Common myeloid progenitor, CD34-positive (primary cell): Measurements from ENCODE around the gene MBTPS1. TPM values are rescaled to one million over a fixed set of nuclear protein-coding genes. Genes with fewer than 3 reads are reported as not detected.

Source experiments
- CTCF ChIA-PET: fragments of 350-600 bp; sonication (Branson Sonifier 250); formaldehyde crosslinking; loops from one replicate; lab custom pipeline; 2021; ENCODE audit warnings: antibody characterized with exemption; lab: Charles Lee
- POLR2A ChIA-PET: fragments of 350-600 bp; sonication (Branson Sonifier 250); formaldehyde crosslinking; loops from one replicate; lab custom pipeline; 2021; ENCODE audit warnings: antibody characterized with exemption; lab: Charles Lee
- DNase-seq, 3 donors: peaks; one replicate each; pipeline versions ENCODE4 v3.0.0 to v3.0.0-alpha.2; 2013
- H3K27ac ChIP-seq, 2 experiments: 1 replicate in 1 of 2; 2 replicates in 1 of 2; pipeline ENCODE4 v1.7.0; 2013; ENCODE audit warnings: inconsistent platforms in 2 of 2, low read length in 2 of 2, mild to moderate bottlenecking in 2 of 2, low read depth in 1 of 2, moderate library complexity in 1 of 2; ENCODE audit not compliant: severe bottlenecking in 2 of 2, insufficient read depth in 1 of 2, poor library complexity in 1 of 2
- H3K27me3 ChIP-seq, 5 experiments: replicated peaks in 2 of 5; 1 replicate in 3 of 5; 2 replicates in 2 of 5; pipeline versions ENCODE4 v1.6.1 to v1.7.0; 2013; ENCODE audit warnings: low read length in 4 of 5, mild to moderate bottlenecking in 2 of 5, moderate library complexity in 2 of 5, inconsistent platforms in 1 of 5; ENCODE audit not compliant: insufficient read depth in 5 of 5, control insufficient read depth in 4 of 5
- H3K36me3 ChIP-seq, 4 experiments: 1 replicate in 2 of 4; 2 replicates in 2 of 4; pipeline versions ENCODE4 v1.6.1 to v1.7.0; 2013; ENCODE audit warnings: low read length in 3 of 4, control low read depth in 1 of 4, mild to moderate bottlenecking in 1 of 4; ENCODE audit not compliant: control insufficient read depth in 4 of 4, insufficient read depth in 4 of 4
- H3K4me1 ChIP-seq, 4 experiments: 1 replicate in 3 of 4; 2 replicates in 1 of 4; pipeline versions ENCODE4 v1.6.1 to v1.7.1; 2013; ENCODE audit warnings: low read length in 3 of 4, mild to moderate bottlenecking in 3 of 4, control low read depth in 1 of 4, inconsistent platforms in 1 of 4, moderate library complexity in 1 of 4; ENCODE audit not compliant: control insufficient read depth in 4 of 4, insufficient read depth in 4 of 4; ENCODE audit errors: control extremely low read depth in 1 of 4
- H3K4me3 ChIP-seq, 7 experiments: 1 replicate in 4 of 7; 2 replicates in 3 of 7; pipeline versions ENCODE4 v1.5.1 to v1.7.0; 2013; ENCODE audit warnings: mild to moderate bottlenecking in 7 of 7, low read length in 6 of 7, moderate library complexity in 6 of 7, inconsistent platforms in 2 of 7, low read depth in 2 of 7, control low read depth in 1 of 7; ENCODE audit not compliant: insufficient read depth in 4 of 7, control insufficient read depth in 1 of 7; ENCODE audit errors: extremely low read depth in 1 of 7
- H3K9me3 ChIP-seq, 5 experiments: 1 replicate in 4 of 5; 2 replicates in 1 of 5; pipeline versions ENCODE4 v1.6.1 to v1.7.1; 2013; ENCODE audit warnings: low read length in 4 of 5, mild to moderate bottlenecking in 2 of 5, inconsistent platforms in 1 of 5, low read depth in 1 of 5, moderate library complexity in 1 of 5; ENCODE audit not compliant: control insufficient read depth in 4 of 5, insufficient read depth in 2 of 5; ENCODE audit errors: control extremely low read depth in 1 of 5
- WGBS: methylation state at CpG from one replicate; pipeline ENCODE4 v1.1.5; 2013; ENCODE audit not compliant: insufficient coverage; 5-methylcytosine and 5-hydroxymethylcytosine counted together
- polyA plus RNA-seq: library from polyadenylated mRNA; unstranded; fragments of 120-200 nt; gene quantifications from one replicate; pipeline ENCODE4 v1.2.1, GENCODE V29; 2013

MBTPS1 gene
- 46.8 TPM for polyA plus RNA-seq

DNA sequence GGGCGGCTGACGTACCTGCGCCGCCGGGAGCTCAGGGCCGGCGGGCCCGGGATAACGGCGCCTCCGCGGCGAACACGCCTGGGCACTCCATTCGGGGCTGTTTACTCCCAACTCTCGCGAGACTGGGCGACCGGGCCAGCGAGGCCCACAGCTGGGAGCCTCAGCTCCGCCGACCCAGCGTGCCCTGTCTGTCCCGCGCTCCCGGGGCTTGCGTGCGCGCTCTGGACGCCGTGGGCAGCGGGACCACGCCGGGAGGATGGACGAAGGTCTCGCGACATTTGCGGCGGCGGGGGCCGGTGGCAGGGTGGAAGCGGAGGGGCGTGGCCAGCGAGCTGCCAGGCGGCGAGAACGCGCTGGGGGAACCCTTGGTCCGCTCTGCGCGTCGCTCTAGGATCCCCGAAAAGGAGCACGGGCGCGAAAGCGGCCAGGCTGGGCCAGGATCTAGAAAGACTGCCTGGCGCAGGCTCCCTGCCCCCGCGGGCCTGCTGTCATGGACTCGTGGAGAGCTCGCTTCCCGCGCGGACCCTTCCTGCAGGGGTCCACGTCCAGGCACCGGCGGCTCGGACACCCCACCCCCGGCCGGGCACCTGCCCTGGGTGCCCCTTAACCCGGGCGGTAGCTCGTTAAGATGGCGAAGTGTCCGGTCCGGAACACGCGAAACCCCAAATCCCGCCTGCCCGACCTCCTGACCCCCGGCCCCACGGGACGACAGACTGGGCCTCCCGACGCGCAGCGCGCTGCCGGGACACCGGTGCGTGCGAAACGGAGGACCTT is at the start of gene MBTPS1:
TSS of gene MBTPS1 (minus strand) at position 223 of the 774 bp plus-strand sequence. CDS start 15,159 bp downstream, outside the sequence.
- Histone ChIP-seq H3K27ac (peak within 1 kb of the TSS; percentile 83 to 93), H3K4me3 (peak within 1 kb of the TSS; percentile 71 to 94 (median 89)), H3K4me1 (peaks cover 8 to 31% (median 21%) of the 10 kb centered on the region in 4 experiments), H3K36me3 (peaks cover 0 to 2% (median 0%) of the 10 kb centered on the region in 4 experiments), H3K27me3 (peaks cover 0 to 5% (median 3%) of the 10 kb centered on the region in 5 experiments), H3K9me3 (no peaks in the 10 kb centered on the region)
- DNase-seq = peak; percentile 97 to 98 (median 98)
- WGBS = under 1% methylated on average over 88 of the region's 94 CpGs
- ChIA-PET POLR2A (interaction anchor here (0.8 to 1.3 kb wide), 3 partner anchors 12 to 61 kb away, joined by 3 to 5 read pairs (median 3); no protein-coding TSS in a partner anchor), CTCF (interaction anchor here (0.6 to 2.7 kb wide), 13 partner anchors 15 to 85 kb away, joined by 3 to 19 read pairs (median 4); partner anchors contain the start of gene TAF1C)

DNA sequence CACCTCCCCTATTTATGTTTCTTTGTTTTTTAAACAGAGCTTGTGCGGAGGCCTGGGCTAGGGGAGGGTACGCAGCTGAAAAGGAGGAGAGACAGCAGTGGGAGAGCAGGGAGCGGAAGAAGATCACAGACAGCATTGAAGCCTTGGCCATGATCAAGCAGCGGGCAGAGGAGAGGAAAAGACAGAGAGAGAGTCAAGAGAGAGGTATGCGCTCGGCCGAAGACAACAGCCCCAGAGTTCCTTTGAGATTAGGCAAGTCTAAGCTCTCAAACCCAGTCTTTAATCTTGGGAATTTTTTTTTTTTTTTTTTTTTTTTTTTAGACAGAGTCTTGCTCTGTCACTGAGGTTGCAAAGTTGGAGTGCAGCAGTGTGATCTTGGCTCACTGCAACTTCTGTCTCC is 49.0 kb upstream of the MBTPS1 start:
- H3K4me3 ChIP-seq = no peak overlapping the region
- DNase-seq = no peak
- POLR2A ChIA-PET = interaction anchor here (0.6 kb wide), 1 partner anchor 13 kb away, joined by 3 read pairs; no protein-coding TSS in a partner anchor
- CTCF ChIA-PET = interaction anchor here (1.1 kb wide), 1 partner anchor 209 kb away, joined by 3 read pairs; no protein-coding TSS in a partner anchor
- no peak overlapping the region for H3K27ac ChIP-seq
- no peaks in the 10 kb centered on the region for H3K36me3 ChIP-seq
- no peaks in the 10 kb centered on the region for H3K4me1 ChIP-seq
- 89% methylated on average over 3 of the region's 7 CpGs for WGBS
- peaks cover 4 to 49% (median 13%) of the 10 kb centered on the region in 5 experiments for H3K27me3 ChIP-seq
- no peaks in the 10 kb centered on the region for H3K9me3 ChIP-seq

GRCh38 chr16:84161801-84162200 is 45.1 kb upstream of the MBTPS1 start:
- Histone ChIP-seq H3K36me3 (no peaks in the 10 kb centered on the region), H3K4me3 (no peak overlapping the region), H3K27ac (no peak overlapping the region), H3K27me3 (peaks cover 4 to 67% (median 19%) of the 10 kb centered on the region in 5 experiments), H3K4me1 (no peaks in the 10 kb centered on the region), H3K9me3 (no peaks in the 10 kb centered on the region)
- DNase-seq = no peak
- CTCF ChIA-PET = interaction anchor here (1.2 kb wide), 1 partner anchor 12 kb away, joined by 3 read pairs; no protein-coding TSS in a partner anchor
- WGBS = 63% methylated on average over 3 of the region's 3 CpGs
- POLR2A ChIA-PET = interaction anchor here (0.8 kb wide), 1 partner anchor 10 kb away, joined by 3 read pairs; no protein-coding TSS in a partner anchor

- WGBS = 88% methylated on average over 7 of the region's 10 CpGs
- H3K27ac ChIP-seq = no peak overlapping the region
- no peaks in the 10 kb centered on the region for H3K9me3 ChIP-seq
- no peaks in the 10 kb centered on the region for H3K36me3 ChIP-seq
- POLR2A ChIA-PET = interaction anchor here (0.8 to 1.0 kb wide), 2 partner anchors 9 to 44 kb away, joined by 3 read pairs; partner anchors contain the start of gene MBTPS1
- no peak for DNase-seq
- no peaks in the 10 kb centered on the region for H3K4me1 ChIP-seq
- CTCF ChIA-PET = no interaction called here
- no peak overlapping the region for H3K4me3 ChIP-seq
- peaks cover 4 to 67% (median 19%) of the 10 kb centered on the region in 5 experiments for H3K27me3 ChIP-seq
Observed at GRCh38 chr16:84161037-84161436, 44.3 kb upstream of the MBTPS1 start.

DNA sequence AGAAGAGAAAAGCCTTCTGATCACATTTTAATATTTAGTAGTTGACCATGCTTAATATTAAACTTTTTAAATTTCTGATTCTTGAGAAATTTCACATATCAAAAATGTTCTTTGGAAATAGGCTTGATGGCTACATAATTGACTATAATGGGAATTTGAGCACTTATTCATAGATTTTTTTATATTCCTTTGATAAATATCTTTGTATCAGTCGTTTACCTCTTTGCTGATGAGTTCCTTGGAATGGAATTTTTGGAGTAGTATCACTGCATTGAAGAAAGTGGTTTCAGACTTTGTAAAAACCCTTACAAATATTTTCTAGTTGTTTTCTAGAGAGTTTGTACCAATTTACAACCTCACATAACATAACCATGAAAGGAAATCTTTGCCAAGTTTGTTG is 43.1 kb upstream of the MBTPS1 start:
- WGBS = no CpG with 5 or more reads among the region's 1 CpG
- ChIA-PET POLR2A (no interaction called here), CTCF (no interaction called here)
- H3K27ac ChIP-seq = no peak overlapping the region
- H3K4me3 ChIP-seq = no peak overlapping the region
- DNase-seq = no peak
- H3K27me3 ChIP-seq = peaks cover 4 to 70% (median 18%) of the 10 kb centered on the region in 5 experiments
- no peaks in the 10 kb centered on the region for H3K9me3 ChIP-seq
- H3K4me1 ChIP-seq = no peaks in the 10 kb centered on the region
- H3K36me3 ChIP-seq = no peaks in the 10 kb centered on the region

DNA sequence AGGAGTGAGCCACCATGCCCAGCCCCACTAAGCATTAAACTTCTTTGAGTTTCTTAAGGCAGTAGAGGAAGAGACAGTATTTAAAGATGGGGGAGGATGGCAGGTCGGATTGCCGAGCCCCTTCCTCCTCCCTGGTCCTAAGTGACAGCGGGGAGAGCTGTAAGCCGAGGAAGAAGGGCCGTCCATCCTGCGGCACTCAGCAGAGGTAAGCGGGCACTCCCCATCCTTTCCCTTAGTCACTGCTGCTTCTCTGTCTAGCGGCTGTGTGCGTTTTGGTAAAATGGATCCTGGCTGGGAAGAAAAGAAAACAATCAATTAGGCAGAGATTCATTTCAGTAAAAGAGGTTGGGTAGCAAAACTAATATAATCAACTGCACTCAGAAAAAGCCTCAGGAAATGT is 42.3 kb upstream of the MBTPS1 start:
- Histone ChIP-seq H3K36me3 (no peaks in the 10 kb centered on the region), H3K9me3 (no peaks in the 10 kb centered on the region), H3K4me1 (no peaks in the 10 kb centered on the region), H3K27ac (no peak overlapping the region), H3K4me3 (no peak overlapping the region), H3K27me3 (peaks cover 0 to 68% (median 14%) of the 10 kb centered on the region in 5 experiments)
- ChIA-PET POLR2A (no interaction called here), CTCF (no interaction called here)
- WGBS = 29% methylated on average over 5 of the region's 9 CpGs
- DNase-seq = no peak
